Coronary artery (tissue), 2 donors: ENCODE measurements around the gene LPXN.

Source experiments
- DNase-seq: peaks from one replicate; pipeline ENCODE4 v3.0.0-alpha.2; 2017; ENCODE audit warnings: low spot score
- H3K27ac ChIP-seq, 2 donors: fragments of 200-600 bp; sonication (generic); one replicate each; pipeline ENCODE4 v1.5.1; 2016 to 2019
- H3K4me3 ChIP-seq: fragments of 200-600 bp; sonication (generic); 2 replicates; pipeline ENCODE4 v1.5.1; 2016; ENCODE audit warnings: mild to moderate bottlenecking, moderate library complexity
- TF ChIP-seq, protein P1 (sequence below): fragments of 200-600 bp; sonication (generic); IDR thresholded peaks from one replicate; pipeline ENCODE4 v1.5.1; 2019; ENCODE audit warnings: antibody characterized with exemption

LPXN gene

DNA sequence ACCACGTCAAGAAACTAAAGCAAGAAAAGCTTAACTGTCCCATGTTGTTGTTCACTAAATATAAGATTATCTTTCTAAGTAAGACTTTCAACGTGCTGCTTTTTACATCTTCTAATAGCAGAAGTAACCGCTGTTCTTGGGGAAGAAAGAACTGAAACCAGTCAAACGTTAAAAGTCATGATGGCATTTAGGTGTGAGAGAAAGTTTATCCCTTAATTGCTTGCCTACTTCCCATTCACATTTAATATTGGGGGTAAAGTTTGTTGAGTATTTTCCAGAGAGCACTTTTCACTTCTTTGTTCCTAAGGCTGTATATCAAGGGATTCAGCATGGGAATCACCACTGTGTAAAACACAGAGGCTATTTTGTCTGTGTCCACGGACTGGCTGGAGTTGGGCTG is 68.7 kb downstream of the LPXN start:
- Histone ChIP-seq H3K4me3 (no peak overlapping the region), H3K27ac (no peak overlapping the region)
- DNase-seq, result no peak
- TF ChIP-seq, protein P1, sequence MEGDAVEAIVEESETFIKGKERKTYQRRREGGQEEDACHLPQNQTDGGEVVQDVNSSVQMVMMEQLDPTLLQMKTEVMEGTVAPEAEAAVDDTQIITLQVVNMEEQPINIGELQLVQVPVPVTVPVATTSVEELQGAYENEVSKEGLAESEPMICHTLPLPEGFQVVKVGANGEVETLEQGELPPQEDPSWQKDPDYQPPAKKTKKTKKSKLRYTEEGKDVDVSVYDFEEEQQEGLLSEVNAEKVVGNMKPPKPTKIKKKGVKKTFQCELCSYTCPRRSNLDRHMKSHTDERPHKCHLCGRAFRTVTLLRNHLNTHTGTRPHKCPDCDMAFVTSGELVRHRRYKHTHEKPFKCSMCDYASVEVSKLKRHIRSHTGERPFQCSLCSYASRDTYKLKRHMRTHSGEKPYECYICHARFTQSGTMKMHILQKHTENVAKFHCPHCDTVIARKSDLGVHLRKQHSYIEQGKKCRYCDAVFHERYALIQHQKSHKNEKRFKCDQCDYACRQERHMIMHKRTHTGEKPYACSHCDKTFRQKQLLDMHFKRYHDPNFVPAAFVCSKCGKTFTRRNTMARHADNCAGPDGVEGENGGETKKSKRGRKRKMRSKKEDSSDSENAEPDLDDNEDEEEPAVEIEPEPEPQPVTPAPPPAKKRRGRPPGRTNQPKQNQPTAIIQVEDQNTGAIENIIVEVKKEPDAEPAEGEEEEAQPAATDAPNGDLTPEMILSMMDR, result no peak

DNA sequence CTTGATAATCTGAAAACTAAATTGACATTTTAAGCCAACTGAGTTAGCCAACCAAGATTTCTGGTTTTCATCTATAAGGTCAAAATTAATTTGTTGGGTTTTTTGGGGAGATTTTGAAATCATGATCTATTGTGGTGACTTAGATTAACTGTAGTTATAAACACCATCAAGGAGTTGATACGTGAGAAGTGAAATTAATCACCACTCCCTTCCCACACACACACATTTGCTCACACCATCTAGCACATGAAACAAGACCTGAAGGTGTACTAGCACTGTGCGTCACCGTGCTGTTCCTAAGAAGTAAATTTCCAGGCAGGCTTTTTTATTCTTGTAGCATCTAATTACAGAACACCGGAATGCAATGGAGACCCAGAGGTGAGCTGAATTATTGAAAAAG is 69.8 kb downstream of the LPXN start:
- no peak overlapping the region for H3K4me3 ChIP-seq
- H3K27ac ChIP-seq, result no peak overlapping the region
- no peak for DNase-seq
- TF ChIP-seq, protein P1, result no peak

DNA sequence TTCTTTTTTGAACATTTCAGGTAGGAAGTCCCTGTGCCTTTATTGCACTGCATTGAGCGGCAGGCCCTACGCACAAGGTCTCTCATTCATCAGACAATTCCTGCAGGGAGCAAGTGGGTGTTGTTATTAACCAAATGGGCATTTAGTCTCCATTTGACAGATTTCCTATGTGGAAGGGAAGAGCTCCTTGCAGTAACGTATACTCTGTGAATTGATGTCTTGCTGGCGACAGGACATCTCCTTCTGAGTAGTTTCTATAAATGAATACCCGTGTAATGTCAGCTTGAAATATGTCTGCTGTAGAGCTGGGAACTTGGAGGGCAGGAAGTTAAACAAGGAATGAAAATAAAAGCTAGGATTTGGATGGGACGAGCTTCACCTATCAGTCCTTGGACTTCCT is 71.4 kb downstream of the LPXN start:
- no peak overlapping the region for H3K4me3 ChIP-seq
- TF ChIP-seq, protein P1, result no peak

DNA sequence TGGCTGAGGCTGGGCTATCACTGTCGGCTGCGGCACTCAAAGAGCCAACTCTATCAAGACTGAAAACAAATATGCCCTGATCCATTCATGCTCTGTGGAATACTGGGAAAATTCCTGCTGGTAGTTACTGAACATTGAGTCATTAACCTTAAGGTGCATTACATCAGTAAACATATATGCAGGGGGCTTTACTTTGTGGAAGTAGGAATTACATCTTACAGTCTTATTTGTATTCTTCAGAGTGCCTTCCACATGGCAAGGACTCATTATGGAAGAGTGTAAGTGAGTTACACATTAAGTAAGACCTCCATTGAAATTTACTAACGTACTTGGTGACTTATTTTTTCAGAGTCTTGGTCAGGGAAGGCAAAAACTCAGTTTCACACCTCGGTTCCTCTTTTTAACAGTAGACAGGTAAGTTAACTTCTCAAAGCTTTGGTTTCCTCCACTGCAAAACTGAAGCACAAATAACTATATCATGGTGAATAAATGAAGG is 72.2 kb downstream of the LPXN start:
- no peak for DNase-seq
- H3K27ac ChIP-seq, result no peak overlapping the region
- H3K4me3 ChIP-seq, result no peak overlapping the region
- TF ChIP-seq, protein P1, result no peak

More for the DNA sequence above, 71.4 kb downstream of the LPXN start:
- no peak for DNase-seq
- no peak overlapping the region for H3K27ac ChIP-seq

DNA sequence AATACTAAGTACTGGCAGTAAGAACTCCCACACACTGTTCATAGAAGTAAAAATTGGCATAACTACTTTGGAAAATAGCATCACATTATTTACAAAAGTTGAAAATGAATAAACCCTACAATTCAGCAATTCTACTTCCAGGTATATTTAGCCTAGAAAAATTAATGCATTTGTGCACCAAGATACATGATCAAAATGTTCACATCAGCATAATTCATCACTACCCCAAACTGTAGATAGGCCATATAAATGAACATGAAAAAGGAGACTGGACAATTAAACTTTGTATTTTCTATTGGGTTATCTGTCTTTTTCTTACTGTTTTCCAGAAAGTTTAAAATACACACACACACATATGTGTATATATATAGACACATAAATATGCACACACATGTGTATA is 73.7 kb downstream of the LPXN start:
- TF ChIP-seq, protein P1, result no peak
- no peak for DNase-seq
- no peak overlapping the region for H3K27ac ChIP-seq
- no peak overlapping the region for H3K4me3 ChIP-seq

DNA sequence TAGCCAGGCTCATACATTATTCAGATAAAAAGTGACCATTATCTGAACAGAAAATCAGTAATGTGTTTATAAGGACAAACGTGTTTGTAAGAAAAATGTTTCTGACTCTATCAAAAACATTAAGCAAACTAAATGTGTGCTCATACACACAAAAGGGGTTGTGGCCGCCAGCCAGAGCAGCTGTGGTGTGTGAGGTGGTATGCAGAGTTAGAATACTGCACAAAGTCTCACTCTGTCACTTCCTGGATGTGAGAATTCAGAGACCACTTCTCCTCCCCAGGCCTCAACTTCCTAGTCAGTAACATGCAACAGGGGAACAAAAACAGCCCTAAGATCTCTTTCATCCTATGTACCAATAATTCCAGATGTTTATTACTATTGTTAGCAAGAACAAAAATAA is 77.2 kb downstream of the LPXN start:
- TF ChIP-seq, protein P1, result no peak

DNA sequence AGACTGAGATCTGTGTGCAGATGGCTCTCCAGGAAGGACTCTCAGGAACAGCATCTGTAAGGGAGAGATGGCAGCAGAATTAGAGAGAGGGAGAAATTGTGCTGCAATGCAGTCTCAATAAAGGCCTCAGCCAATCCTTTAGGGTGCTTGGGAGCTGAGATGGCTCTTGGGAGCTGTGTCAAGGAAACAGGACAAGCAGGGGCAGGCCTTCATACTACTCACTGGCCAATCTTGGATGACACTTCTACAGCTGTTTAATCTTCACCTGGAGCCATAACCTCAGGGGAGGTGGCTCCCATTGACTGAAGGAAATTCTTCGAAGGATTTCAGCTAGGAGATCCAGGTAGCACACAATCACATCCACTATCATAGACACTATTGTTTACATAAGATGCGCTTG is 77.7 kb downstream of the LPXN start:
- no peak overlapping the region for H3K4me3 ChIP-seq
- no peak overlapping the region for H3K27ac ChIP-seq
- DNase-seq, result no peak
- TF ChIP-seq, protein P1, result no peak

More for the DNA sequence above, 77.2 kb downstream of the LPXN start:
- Histone ChIP-seq H3K27ac (no peak overlapping the region), H3K4me3 (no peak overlapping the region)
- no peak for DNase-seq
